ENCODE measurements around the gene AUTS2. TPM values are rescaled to one million over a fixed set of nuclear protein-coding genes. Genes with fewer than 3 reads are reported as not detected.

AUTS2 gene
- total RNA-seq, 1 experiment from 2014 or later = 50.0 TPM

DNA sequence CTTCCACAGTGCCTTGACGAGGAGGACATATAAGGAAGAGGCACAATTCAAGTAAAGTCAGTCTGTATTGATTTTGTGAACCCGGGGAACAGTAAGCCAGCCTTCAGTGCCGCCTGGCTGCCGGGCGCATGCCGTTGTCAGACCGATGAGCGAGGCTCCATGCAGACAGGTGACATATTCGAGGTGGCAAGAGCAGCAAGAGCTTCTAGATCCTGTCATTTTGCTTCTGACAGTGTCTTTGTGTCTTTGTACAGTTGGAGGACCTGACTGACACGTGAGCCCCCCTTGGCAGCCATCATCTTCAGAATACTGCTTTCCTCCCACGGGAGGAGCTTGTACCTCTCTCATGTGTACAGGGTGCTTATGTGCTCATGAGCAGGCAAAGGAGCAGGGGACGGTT, 1146.2 kb downstream of the AUTS2 start:
- ChIA-PET POLR2A (no interaction called here), CTCF (no interaction called here)
- TF ChIP-seq ZNF219 (CRISPR knock-in tag; IDR thresholded peaks at IDR 0.05; ENCODE audit: borderline replicate concordance) (no peak), NFATC4 (CRISPR knock-in tag; IDR thresholded peaks at IDR 0.05) (no peak), RORB (CRISPR knock-in tag; IDR thresholded peaks at IDR 0.05) (no peak), JUN (CRISPR knock-in tag; IDR thresholded peaks at IDR 0.05) (no peak), JAZF1 (CRISPR knock-in tag; IDR thresholded peaks at IDR 0.05) (no peak), TP53 (CRISPR knock-in tag; IDR thresholded peaks at IDR 0.05) (no peak), GTF2I (CRISPR knock-in tag; conservative IDR thresholded peaks at IDR 0.05) (no peak), TCF7 (CRISPR knock-in tag; IDR thresholded peaks at IDR 0.05; ENCODE audit: low read depth) (no peak), ZNF423 (CRISPR knock-in tag; IDR thresholded peaks at IDR 0.05) (no peak)
- TF ChIP-seq, protein P1, sequence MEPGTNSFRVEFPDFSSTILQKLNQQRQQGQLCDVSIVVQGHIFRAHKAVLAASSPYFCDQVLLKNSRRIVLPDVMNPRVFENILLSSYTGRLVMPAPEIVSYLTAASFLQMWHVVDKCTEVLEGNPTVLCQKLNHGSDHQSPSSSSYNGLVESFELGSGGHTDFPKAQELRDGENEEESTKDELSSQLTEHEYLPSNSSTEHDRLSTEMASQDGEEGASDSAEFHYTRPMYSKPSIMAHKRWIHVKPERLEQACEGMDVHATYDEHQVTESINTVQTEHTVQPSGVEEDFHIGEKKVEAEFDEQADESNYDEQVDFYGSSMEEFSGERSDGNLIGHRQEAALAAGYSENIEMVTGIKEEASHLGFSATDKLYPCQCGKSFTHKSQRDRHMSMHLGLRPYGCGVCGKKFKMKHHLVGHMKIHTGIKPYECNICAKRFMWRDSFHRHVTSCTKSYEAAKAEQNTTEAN (CRISPR knock-in tag; IDR thresholded peaks at IDR 0.05) = no peak
- TF ChIP-seq, protein P2, sequence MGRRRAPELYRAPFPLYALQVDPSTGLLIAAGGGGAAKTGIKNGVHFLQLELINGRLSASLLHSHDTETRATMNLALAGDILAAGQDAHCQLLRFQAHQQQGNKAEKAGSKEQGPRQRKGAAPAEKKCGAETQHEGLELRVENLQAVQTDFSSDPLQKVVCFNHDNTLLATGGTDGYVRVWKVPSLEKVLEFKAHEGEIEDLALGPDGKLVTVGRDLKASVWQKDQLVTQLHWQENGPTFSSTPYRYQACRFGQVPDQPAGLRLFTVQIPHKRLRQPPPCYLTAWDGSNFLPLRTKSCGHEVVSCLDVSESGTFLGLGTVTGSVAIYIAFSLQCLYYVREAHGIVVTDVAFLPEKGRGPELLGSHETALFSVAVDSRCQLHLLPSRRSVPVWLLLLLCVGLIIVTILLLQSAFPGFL (CRISPR knock-in tag; IDR thresholded peaks at IDR 0.05; ENCODE audit: borderline replicate concordance) = no peak
- TF ChIP-seq, protein P3, sequence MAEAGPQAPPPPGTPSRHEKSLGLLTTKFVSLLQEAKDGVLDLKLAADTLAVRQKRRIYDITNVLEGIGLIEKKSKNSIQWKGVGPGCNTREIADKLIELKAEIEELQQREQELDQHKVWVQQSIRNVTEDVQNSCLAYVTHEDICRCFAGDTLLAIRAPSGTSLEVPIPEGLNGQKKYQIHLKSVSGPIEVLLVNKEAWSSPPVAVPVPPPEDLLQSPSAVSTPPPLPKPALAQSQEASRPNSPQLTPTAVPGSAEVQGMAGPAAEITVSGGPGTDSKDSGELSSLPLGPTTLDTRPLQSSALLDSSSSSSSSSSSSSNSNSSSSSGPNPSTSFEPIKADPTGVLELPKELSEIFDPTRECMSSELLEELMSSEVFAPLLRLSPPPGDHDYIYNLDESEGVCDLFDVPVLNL (CRISPR knock-in tag; IDR thresholded peaks at IDR 0.05; ENCODE audit: borderline replicate concordance, low read depth) = no peak
- H3K36me3 Mint-ChIP-seq = no peaks in the 10 kb centered on the region
- peak overlapping the region; percentile 37 for H3K27ac Mint-ChIP-seq
- ATAC-seq (no peak), DNase-seq (ENCODE audit: low spot score) (no peak)
- no peak overlapping the region for H3K4me3 Mint-ChIP-seq
- H3K4me1 Mint-ChIP-seq = peaks cover 47% of the 10 kb centered on the region
- H3K27me3 Mint-ChIP-seq (ENCODE audit: low read depth) = no peaks in the 10 kb centered on the region
- H3K9me3 Mint-ChIP-seq = no peaks in the 10 kb centered on the region

DNA sequence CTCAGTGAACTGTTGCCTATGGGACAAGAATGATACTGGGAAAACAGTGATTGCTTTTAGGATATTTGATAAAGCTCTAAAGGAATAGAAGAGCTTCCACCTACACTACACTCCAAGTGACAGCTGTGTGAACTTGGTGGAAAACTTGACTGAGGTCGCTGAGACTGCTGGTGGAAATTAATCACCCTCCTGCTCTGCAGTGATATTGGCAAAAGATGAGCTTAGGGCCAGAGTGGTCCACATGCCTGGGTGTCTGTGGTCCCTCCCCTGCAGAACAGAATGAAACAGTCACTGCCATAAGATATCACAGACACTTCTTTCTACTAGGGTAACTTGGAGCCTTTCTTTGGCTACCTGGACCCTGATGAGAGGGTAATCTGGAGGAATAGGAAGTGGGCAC, 1151.6 kb downstream of the AUTS2 start:
- ChIA-PET POLR2A (interaction anchor here (0.6 kb wide), 1 partner anchor 13 kb away, joined by 3 read pairs; no protein-coding TSS in a partner anchor), CTCF (no interaction called here)
- ATAC-seq (no peak), DNase-seq (ENCODE audit: low spot score) (no peak)
- H3K27ac Mint-ChIP-seq = no peak overlapping the region
- H3K4me3 Mint-ChIP-seq = no peak overlapping the region
- no peaks in the 10 kb centered on the region for H3K36me3 Mint-ChIP-seq
- H3K27me3 Mint-ChIP-seq (ENCODE audit: low read depth) = no peaks in the 10 kb centered on the region
- H3K4me1 Mint-ChIP-seq = peaks cover 33% of the 10 kb centered on the region
- TF ChIP-seq ZNF317 (CRISPR knock-in tag; IDR thresholded peaks at IDR 0.05; ENCODE audit: borderline replicate concordance, low read depth) (no peak), KAT7 (CRISPR knock-in tag; IDR thresholded peaks at IDR 0.05; ENCODE audit: borderline replicate concordance) (no peak), ATF1 (CRISPR knock-in tag; IDR thresholded peaks at IDR 0.05) (no peak), ETV6 (CRISPR knock-in tag; IDR thresholded peaks at IDR 0.05) (no peak), TEAD1 (CRISPR knock-in tag; IDR thresholded peaks at IDR 0.05) (no peak), RELA (CRISPR knock-in tag; IDR thresholded peaks at IDR 0.05; ENCODE audit: borderline replicate concordance) (no peak), MXD4 (CRISPR knock-in tag; IDR thresholded peaks at IDR 0.05; ENCODE audit: borderline replicate concordance) (no peak), NFE2L1 (CRISPR knock-in tag; IDR thresholded peaks at IDR 0.05) (no peak), ZNF219 (CRISPR knock-in tag; IDR thresholded peaks at IDR 0.05; ENCODE audit: borderline replicate concordance) (no peak), EMX1 (CRISPR knock-in tag; IDR thresholded peaks at IDR 0.05) (no peak)
- TF ChIP-seq, protein P4, sequence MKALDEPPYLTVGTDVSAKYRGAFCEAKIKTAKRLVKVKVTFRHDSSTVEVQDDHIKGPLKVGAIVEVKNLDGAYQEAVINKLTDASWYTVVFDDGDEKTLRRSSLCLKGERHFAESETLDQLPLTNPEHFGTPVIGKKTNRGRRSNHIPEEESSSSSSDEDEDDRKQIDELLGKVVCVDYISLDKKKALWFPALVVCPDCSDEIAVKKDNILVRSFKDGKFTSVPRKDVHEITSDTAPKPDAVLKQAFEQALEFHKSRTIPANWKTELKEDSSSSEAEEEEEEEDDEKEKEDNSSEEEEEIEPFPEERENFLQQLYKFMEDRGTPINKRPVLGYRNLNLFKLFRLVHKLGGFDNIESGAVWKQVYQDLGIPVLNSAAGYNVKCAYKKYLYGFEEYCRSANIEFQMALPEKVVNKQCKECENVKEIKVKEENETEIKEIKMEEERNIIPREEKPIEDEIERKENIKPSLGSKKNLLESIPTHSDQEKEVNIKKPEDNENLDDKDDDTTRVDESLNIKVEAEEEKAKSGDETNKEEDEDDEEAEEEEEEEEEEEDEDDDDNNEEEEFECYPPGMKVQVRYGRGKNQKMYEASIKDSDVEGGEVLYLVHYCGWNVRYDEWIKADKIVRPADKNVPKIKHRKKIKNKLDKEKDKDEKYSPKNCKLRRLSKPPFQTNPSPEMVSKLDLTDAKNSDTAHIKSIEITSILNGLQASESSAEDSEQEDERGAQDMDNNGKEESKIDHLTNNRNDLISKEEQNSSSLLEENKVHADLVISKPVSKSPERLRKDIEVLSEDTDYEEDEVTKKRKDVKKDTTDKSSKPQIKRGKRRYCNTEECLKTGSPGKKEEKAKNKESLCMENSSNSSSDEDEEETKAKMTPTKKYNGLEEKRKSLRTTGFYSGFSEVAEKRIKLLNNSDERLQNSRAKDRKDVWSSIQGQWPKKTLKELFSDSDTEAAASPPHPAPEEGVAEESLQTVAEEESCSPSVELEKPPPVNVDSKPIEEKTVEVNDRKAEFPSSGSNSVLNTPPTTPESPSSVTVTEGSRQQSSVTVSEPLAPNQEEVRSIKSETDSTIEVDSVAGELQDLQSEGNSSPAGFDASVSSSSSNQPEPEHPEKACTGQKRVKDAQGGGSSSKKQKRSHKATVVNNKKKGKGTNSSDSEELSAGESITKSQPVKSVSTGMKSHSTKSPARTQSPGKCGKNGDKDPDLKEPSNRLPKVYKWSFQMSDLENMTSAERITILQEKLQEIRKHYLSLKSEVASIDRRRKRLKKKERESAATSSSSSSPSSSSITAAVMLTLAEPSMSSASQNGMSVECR (CRISPR knock-in tag; IDR thresholded peaks at IDR 0.05; ENCODE audit: borderline replicate concordance) = no peak
- TF ChIP-seq, protein P2 (CRISPR knock-in tag; IDR thresholded peaks at IDR 0.05; ENCODE audit: borderline replicate concordance) = no peak
- TF ChIP-seq, protein P5, sequence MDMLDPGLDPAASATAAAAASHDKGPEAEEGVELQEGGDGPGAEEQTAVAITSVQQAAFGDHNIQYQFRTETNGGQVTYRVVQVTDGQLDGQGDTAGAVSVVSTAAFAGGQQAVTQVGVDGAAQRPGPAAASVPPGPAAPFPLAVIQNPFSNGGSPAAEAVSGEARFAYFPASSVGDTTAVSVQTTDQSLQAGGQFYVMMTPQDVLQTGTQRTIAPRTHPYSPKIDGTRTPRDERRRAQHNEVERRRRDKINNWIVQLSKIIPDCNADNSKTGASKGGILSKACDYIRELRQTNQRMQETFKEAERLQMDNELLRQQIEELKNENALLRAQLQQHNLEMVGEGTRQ (CRISPR knock-in tag; IDR thresholded peaks at IDR 0.05) = no peak
- H3K9me3 Mint-ChIP-seq = no peaks in the 10 kb centered on the region
